ENCODE data around the gene POLD1.

POLD1 gene

GRCh38 chr19:50458396-50459066 lies 74.4 kb downstream of the POLD1 start:
- no peaks in the 10 kb centered on the region for H3K36me3 ChIP-seq (replicated peaks)
- TF ChIP-seq CTCF (IDR thresholded peaks at IDR 0.05; ENCODE audit: low read depth, low read length, missing control alignments) = no peak
- in situ Hi-C loops (cut with HindIII; ENCODE audit: low pct_ligation_motif_present, low sequenced_read_pairs) = no loop called here
- peaks cover 3% of the 10 kb centered on the region for H3K27me3 ChIP-seq (replicated peaks)
- no peak overlapping the region for H3K4me3 ChIP-seq (ENCODE audit: low read depth, low read length)
- no peak overlapping the region for H3K27ac ChIP-seq
- DNase-seq = no peak

- Histone ChIP-seq H3K27ac (no peak overlapping the region), H3K36me3 (replicated peaks) (no peaks in the 10 kb centered on the region), H3K4me3 (ENCODE audit: low read depth, low read length) (no peak overlapping the region), H3K27me3 (replicated peaks) (peaks cover 3% of the 10 kb centered on the region)
- no peak for DNase-seq
- in situ Hi-C loops (cut with HindIII; ENCODE audit: low pct_ligation_motif_present, low sequenced_read_pairs) = no loop called here
- no peak for TF ChIP-seq CTCF (IDR thresholded peaks at IDR 0.05; ENCODE audit: low read depth, low read length, missing control alignments)
Measured at GRCh38 chr19:50459067-50459456, 74.9 kb downstream of the POLD1 start.

- TF ChIP-seq CTCF (IDR thresholded peaks at IDR 0.05; ENCODE audit: low read depth, low read length, missing control alignments) = no peak
- in situ Hi-C loops (cut with HindIII; ENCODE audit: low pct_ligation_motif_present, low sequenced_read_pairs) = no loop called here
- Histone ChIP-seq H3K27me3 (replicated peaks) (peaks cover 3% of the 10 kb centered on the region), H3K36me3 (replicated peaks) (no peaks in the 10 kb centered on the region), H3K4me3 (ENCODE audit: low read depth, low read length) (no peak overlapping the region), H3K27ac (no peak overlapping the region)
- DNase-seq = no peak
Measured at GRCh38 chr19:50459638-50460037, 75.5 kb downstream of the POLD1 start.

- peaks cover 3% of the 10 kb centered on the region for H3K27me3 ChIP-seq (replicated peaks)
- peak; percentile 10 for TF ChIP-seq CTCF (IDR thresholded peaks at IDR 0.05; ENCODE audit: low read depth, low read length, missing control alignments)
Measured at GRCh38 chr19:50460161-50460765, 76.1 kb downstream of the POLD1 start.

GRCh38 chr19:50461066-50461875 lies 77.1 kb downstream of the POLD1 start:
- no peak overlapping the region for H3K4me3 ChIP-seq (ENCODE audit: low read depth, low read length)
- no peaks in the 10 kb centered on the region for H3K36me3 ChIP-seq (replicated peaks)
- H3K27me3 ChIP-seq (replicated peaks) = peaks cover 3% of the 10 kb centered on the region
- H3K27ac ChIP-seq = no peak overlapping the region
- peak; percentile 88 for TF ChIP-seq CTCF (IDR thresholded peaks at IDR 0.05; ENCODE audit: low read depth, low read length, missing control alignments)
- in situ Hi-C loops (cut with HindIII; ENCODE audit: low pct_ligation_motif_present, low sequenced_read_pairs) = no loop called here
- peak; percentile 64 for DNase-seq

More at GRCh38 chr19:50460161-50460765, 76.1 kb downstream of the POLD1 start:
- in situ Hi-C loops (cut with HindIII; ENCODE audit: low pct_ligation_motif_present, low sequenced_read_pairs) = no loop called here
- DNase-seq = peak; percentile 19
- no peak overlapping the region for H3K4me3 ChIP-seq (ENCODE audit: low read depth, low read length)
- no peak overlapping the region for H3K27ac ChIP-seq
- H3K36me3 ChIP-seq (replicated peaks) = no peaks in the 10 kb centered on the region

Measured in brain microvascular endothelial cell (primary cell).